Measurements from ENCODE around the gene HSDL2.
"Not testable (repeated sequence)": the region's sequence is repeated elsewhere in the genome, so short reads cannot be mapped to it uniquely, and the experiment has no call there.

HSDL2 gene

DNA sequence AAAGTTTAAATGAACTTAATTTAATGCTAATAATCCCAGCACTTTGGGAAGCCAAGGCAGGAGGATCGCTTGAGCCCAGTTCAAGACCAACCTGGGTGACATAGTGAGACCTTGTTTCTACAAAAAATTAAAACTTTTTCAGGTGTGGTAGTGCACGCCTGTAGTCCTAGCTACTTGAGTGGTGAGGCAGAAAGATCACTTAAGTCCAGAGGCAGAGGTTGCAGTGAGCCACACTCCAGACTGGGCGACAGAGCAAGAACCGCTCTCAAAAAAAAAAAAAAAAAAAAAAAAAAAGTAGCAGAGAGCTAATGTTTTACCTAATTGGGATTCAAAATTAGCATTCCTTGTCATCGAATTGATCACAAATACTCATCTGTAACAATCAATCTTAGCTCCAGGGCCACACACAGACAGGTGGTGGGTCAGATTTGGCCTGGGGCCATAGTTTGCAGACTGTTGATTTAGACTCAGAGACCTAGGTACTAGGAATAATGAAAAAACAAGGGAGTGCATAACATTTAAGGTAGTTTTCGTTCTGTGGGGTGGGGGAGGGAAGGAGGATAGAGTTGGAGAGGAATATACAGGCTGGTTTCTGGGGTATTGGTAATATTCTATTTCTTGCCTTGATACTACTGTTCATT, 21.4 kb downstream of the HSDL2 start:
- DNase-seq, result no peak

DNA sequence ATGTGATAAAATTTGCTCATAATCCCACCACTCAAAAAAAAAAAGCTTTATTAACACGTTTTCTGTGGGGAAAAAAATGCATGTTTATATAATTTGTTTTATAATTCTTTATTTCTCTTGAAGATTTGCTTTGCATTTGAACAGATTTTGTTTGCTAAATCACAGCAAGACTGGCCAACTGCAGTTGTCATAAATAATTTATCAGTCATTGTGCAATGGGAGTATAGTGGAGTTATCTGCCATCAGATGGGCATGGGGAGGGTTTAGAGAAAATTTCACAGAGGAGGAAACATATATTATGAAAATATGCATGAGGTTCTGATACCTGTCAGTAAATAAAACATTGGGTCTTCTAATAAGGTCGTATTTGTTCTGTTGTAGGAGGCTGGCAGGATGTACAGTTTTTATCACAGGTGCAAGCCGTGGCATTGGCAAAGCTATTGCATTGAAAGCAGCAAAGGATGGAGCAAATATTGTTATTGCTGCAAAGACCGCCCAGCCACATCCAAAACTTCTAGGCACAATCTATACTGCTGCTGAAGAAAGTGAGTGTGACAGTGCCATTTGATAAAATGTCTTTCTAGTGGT, 23.8 kb downstream of the HSDL2 start:
- no peak for DNase-seq

DNA sequence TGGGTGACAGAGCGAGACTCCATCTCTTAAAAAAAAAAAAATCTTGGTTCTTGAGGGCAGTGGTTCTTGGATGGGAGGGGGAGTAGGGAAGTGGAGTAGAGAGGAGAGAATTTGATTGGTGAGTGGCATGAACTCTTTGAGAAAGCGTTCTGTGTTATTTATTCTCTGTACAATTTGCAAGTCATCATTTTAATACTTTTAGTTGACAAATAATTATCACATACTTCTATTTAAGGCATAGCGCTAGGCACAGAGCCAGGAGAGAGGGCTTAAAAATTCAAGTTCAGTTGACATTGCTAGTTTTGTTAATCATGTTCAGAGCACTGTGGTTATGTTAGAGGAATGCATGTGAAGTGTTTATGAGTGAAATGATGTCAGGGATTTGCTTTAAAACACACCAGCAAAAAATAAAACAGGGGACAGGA, 24.6 kb downstream of the HSDL2 start:
- no peak for DNase-seq

DNA sequence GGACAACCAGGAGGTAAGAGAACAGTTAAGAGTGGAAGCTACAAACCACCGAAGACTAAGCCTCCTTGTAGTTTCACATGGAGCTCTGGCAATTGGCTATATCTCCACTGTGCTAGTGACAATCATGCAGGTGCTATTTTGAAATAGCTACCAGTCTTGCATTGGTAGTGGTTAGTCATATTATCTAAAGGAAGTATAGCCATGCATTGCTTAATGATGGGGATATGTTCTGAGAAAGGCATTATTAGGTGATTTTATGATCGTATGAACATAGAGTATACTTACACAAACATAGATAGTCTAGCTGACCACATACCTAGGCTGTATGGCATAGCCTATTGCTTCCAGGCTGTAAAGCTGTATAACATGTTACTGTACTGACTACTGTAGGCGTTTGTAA, 28.4 kb downstream of the HSDL2 start:
- no peak for DNase-seq

DNA sequence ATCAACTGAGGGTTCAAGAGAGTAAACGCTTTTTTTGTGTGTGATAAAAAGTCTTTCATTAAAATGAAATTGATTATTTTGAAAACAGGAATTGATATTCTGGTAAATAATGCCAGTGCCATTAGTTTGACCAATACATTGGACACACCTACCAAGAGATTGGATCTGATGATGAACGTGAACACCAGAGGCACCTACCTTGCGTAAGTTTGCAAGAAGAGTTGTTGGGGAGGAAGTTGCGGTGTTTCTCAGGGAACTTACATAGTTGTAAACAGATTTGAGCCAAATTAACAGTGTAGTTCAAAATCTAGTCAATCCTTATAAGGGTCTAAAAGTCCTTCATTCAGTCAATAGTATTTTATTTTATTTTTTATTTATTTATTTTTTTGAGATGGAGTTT, 28.9 kb downstream of the HSDL2 start:
- no peak for DNase-seq

DNA sequence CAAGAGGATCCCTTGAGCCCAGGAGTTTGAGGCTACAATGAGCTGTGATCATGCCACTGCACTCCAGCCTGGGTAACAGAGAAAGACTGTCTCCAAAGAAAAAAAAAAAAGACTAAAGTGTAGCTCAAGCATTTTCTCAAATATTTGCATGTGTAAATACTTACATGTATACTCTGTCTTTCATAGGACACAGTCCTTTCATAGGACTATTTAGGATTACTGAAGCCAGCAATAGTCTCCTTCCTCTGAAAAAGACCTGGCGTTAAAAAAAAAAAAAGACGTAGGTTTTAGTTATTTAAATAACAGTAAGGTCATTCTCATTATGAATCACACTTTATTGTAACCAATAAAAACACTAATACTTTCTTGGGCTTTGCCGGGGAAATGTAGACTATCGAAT, 29.9 kb downstream of the HSDL2 start:
- DNase-seq, result no peak

DNA sequence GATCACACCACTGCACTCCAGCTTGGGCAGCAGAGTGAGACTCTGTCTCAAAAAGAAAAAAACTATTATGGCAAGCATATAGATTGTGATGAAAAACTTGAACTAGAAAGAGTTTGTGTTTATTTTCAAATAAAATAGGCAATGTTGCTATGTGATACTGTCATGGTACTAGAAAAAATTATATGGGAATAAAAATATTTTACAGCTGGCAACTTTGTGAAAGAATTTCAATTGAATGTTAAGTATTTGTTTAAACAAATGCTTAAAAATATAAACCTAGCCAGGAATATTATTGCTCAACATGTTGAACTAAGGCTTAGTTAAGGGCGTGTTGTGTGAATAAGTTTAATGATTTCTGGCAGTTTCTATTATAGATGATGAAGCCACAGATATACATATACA, 31.7 kb downstream of the HSDL2 start:
- DNase-seq, result no peak

DNA sequence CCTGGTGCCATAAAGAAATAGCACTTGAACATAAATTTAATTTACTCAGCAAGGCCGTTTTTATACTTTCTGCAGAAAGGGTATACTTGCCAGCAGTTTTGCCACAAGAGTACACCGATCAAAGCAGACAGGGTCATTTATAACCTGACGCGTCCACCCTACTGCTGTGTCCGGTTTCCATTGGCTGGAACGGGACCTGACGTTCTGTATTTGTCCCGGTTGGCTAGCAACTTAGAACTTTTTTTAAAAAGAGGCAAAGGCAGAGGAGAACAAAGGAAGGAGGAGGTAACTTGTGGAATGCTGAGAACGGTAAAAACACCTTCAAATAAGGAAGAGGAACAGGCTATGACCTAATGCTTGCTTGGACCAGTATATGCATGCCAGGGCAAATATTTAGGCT, 33.8 kb downstream of the HSDL2 start:
- DNase-seq, result not testable (repeated sequence)

DNA sequence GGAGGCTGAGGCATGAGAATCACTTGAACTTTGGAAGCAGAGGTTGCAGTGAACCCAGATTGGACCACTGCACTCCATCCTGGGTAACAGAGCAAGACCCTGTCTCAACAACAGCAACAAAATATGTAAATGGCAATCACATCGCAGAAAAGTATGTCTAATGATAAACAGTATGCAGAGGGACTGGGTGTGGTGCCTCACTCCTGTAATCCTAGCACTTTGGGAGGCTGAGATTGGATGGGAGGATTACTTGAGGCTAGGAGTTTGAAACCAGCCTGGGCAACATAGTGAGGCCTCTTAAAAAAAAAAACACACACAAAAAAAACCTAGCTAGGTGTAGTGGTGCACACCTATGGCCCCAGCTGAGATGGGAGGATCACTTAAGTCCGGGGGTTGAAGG, 40.3 kb downstream of the HSDL2 start:
- DNase-seq, result no peak

DNA sequence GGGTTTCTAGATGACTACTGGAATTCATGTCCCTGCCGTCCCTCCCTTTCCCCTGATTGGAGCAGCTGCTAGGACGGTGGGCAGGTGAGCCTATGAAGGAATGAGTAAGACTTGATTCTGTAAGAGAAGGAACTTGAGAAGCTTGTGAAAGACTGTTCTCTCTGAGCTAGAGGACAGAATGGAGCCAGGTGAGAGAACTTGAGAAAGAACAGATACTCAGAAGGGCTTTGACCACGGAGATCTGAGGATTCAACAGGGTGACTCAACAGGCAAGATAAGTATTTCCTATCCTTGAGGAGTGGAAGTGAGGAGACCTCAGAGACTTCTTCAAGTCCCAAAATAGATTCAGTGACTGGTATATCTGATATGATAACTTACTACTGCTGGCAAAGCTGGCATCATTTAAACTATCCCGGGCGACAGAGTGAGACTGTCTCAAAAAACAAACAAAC, 41.9 kb downstream of the HSDL2 start:
- DNase-seq, result no peak

DNA sequence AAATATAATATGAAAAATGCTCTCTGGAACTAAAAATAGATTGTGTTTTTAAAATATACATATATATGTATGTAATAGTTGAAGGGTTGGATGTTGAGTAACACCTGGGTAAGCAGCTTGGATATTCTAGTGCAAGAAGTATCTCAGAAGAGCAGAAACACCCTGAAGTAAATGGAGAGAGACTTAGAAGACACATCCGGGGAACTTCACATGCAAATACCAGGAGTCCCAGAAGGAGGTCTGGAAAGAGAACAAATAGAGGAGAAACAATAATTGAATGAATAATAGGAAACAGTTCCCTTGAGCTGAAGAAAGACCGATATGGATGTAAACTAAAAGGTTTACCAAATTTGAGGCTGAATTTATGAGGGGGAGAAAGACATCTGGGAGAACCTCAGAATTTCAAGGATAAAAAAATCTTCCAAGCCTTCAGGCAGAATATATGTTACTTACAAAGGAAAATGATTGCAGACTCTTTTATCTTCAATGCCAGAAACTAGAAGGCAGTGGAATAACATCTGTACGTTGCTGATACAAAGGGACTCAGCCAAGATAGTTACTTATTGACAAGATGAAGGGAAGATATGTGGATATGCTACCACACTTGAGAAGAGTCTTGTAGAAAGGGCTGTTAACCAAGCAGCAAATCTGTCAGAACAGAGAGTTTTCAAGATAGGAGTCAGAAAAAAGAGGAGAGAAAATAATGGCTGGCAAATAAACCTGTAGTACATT, 42.7 kb downstream of the HSDL2 start:
- no peak for DNase-seq

DNA sequence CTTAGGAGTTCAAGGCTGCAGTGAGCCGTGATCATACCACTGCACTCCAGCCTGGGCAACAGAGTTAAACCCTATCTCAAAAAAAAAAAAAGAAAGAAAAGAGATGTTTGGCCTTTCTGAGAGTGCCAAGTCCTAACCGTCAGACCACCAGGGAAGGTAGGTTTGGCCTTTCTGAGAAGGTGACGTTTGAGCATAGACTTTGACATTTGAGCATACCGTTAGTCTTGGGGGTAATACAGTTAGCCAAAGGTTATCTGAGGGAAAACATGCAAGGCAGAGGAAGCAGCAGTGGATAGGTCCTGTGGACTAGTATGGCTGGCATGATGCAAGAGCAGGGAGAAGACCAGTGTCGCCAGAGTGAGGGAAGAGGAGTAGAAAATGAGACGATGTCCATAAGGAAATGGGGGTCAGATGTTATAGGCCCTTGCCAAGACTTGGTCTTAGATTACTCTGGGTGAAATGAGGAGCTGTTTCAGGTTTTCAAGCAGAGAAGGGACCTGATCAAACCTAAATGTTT, 50.2 kb downstream of the HSDL2 start:
- no peak for DNase-seq

DNA sequence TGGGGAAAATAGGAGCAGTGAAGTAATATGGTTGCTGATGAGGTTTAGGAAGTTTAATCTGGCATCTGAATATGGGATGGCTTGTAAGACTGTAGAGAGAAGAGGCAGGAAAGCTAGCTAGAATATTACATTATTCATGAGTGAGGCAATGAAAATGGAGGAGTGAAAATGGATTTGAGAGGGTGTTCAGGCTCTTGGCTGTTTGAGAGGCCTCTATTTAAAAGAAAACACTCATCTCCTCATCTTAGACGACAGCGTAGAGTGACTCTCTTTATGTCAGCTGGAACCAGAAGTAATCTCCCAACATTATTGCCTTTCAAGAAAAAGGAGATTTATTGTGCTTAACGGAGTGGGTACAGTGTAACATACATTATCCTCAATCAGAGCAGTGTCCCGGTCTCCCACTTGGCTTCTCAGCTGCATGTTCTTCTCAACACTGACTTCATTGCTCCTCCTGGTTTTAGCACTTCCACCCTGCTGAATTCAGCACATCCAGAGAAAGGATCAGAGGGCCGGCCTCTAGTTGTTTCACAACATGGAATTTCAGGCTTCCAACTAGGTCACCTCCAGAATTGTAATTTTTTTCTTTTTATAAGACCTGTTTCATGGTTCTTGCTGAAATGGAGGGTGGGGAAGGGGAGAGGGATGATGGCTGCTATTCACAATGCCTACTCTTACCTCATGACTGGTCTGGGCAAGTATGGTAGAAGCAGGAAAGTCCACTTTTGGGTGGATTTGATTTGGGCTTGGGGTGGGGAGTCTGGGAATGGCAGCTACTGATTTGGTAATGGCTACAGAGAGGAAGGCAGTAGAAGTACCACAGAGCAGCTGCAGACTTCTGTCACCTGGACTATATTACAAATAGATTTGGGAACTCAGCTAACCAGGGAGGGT, 53.8 kb downstream of the HSDL2 start:
- DNase-seq, result no peak

DNA sequence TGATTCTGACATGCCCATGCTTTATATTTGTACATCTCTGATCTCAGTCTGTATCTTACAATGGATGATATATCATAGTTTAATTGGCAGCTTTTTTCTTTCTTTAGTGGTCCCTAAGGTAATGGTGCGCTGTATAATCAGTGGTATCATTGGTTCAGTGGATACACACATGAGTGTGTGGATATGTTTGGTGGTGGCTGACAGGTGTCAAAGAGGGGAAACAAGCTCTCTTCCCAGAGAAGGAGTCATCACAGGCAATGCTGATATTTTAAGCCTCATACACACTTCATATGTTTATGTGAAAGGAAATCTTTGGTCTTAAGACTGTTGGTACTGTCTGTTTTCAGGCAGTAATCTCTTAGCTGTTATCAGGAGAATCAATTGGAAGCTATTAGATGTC, 54.6 kb downstream of the HSDL2 start:
- no peak for DNase-seq

DNA sequence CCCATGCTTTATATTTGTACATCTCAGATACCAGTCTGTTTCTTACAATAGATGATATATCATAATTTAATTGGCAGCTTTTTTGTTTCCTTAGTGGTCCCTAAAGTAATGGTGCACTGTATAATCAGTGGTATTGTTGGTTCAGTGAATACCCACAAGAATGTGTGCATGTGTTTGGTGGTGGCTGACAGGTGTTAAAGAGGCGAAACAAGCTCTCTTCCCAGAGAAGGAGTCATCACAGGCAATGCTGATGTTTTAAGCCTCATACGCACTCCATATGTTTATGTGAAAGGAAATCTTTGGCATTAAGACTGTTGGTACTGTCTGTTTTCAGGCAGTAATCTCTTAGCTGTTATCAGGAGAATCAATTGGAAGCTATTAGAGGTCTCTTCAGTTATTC, 57.5 kb downstream of the HSDL2 start:
- no peak for DNase-seq

DNA sequence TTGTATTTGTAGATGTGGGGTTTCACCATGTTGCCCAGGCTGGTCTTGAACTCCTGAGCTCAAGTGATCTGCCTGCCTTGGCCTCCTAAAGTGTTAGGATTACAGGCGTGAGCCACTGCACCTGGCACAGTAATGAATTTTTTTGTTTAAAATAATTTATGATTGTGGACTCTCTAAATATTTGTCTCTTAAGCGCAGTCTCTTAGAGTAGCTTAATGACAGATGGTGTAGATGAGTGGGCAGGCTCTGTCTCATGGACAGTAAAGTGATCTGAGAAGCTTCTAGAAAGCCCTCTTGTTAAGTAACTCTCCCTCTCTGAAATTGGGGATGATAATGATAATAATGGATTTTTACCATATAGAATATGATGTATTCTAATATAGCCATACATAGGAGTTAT, 59.3 kb downstream of the HSDL2 start:
- DNase-seq, result peak; percentile 11

DNA sequence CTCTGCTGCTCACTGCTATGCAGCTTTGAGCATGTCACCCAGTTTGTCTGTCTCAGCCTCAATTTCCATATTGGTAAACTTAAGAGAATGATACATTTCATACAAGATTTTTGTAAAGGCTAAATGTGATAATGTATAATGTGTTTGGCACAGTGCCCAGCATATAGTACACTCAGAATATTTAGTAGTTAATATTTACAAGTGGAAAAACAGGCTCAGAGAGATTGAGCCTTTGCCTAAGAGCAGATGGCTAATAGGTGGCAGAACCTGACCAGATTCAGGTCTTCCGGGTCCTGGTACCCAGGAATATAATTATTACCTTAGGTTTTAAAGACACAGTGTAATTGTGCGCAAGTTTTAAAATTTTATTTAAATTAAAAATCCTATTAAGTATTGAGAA, 59.9 kb downstream of the HSDL2 start:
- DNase-seq, result no peak

DNA sequence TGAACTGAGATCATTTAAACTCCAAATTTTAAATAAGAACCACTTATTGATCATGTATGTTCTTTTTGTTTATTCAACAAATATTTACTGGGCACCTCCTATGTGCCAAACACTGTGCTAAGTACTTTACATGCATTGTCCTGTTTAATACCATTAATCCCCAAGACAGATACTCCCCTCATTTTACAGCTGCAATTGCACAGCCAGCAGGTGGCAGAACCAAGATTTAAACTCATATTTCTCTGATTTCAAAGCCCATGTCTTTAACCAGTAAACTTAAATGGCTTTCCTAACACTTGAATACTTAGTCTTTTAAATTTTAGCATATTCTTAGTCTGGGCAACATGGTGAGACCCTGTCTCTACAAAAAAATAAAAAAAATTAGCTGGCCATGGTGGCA, 63.3 kb downstream of the HSDL2 start:
- DNase-seq, result no peak

DNA sequence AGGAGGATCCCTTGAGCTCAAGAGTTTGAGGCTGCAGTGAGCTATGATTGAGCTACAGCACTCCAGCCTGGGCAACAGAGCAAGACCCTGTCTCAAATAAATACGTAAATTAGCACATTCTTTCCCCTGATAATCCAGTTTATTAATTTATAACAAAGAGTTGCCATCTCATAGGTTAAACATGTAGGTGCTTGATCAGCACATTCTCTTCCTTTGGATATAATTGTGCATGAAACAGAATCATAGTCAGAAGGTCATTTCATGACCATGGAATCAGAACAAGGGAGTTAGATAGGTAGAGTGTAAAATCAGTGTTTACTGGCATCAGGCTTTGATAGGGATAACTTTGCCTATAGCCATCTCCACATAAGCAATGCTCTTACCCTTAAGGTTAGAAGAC, 63.7 kb downstream of the HSDL2 start:
- DNase-seq, result no peak

DNA sequence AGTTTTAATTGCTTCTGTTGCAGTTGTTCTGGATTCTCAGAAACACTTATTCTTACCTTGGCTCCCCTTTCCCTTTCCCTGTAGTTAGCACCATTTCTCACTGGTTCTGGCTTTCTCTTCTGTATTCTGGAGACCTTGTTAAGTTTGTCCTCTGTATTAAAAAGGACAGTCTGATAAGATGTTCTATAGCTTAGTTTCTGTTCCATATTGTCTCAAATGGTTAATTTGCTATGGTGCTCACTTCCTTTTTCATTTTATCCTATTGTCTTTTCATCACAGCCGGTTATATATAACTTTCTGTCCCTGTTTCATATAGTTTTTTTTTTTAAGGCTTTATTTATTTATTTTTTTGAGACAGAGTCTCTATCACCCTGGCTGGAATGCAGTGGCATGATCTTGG, 65.3 kb downstream of the HSDL2 start:
- no peak for DNase-seq

DNA sequence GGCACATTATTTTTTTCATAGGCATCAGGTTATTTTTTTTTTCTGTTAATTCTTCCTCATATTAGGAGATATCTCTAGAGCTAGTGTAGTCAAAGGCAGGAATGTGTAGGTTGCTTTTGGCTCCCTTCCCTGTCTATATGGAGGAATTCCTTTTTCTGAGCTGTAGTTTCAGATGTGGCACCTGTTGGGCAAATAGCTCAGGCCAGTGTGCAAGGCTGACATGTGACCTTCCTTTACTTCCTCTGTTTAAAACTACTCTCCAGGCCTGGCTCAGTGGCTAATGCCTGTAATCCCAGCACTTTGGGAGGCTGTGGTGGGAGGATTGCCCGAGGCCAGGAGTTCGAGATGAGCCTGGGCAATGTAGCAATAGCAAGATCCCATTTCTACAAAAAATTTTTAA, 66.2 kb downstream of the HSDL2 start:
- DNase-seq, result no peak

DNA sequence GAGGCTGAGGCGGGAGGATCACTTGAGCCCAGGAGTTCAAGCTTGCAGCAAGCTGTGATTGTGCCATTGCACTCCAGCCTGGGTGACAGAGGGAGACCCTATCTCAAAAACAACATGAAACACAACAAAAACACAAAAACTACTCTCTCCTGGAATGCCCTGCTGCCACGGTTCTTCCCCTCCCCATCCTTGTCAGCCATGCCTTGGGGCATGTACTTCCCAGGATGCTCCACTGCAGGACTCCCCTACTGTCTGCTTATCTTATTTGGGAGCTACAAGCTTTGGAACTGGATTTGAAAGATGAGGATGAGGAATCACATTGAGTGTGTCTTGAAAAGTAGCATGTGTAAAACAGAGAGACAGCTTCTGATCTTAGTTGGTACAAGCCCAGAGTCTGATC, 66.6 kb downstream of the HSDL2 start:
- no peak for DNase-seq

DNA sequence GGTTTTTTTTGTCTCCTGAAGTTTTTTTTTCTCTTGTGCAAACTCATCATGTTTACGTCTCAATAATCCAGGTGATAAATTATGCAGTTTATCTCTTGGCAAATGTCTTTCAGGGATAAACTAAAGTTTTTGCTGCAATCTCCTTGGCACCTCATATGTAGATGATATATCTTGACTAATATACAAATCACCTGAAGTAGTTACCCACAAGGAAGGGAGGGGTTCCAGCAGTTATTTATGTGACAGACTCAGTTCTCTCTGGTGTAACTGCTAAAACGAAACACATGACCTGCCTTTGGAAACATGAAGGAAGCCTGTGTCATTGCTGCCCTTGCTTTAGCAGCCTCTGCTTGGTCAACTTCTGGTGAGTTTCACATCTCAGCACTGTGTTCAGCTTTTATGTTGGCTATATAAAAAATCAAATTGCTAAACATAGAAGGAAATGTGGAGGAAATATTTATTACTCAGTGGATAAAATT, 67.4 kb downstream of the HSDL2 start:
- no peak for DNase-seq
